Endothelial cell of umbilical vein (primary cell): ENCODE measurements around the gene SLC12A3. TPM values are rescaled to one million over a fixed set of nuclear protein-coding genes. Genes with fewer than 3 reads are reported as not detected.

Experiments used
- BruUV-seq: library from RNA; stranded (reverse); fragments of 400-500 nt; replicated peaks from 2 replicates; lab custom pipeline; 2021; lab: Mats Ljungman, UMichigan
- CTCF ChIA-PET: fragments of 300-600, 350-600 bp; sonication (Branson Sonifier 250); formaldehyde crosslinking; loops from one replicate; lab custom pipeline; 2021; ENCODE audit warnings: antibody characterized with exemption, inconsistent platforms; lab: Charles Lee
- POLR2A ChIA-PET: fragments of 300-600, 350-600 bp; sonication (Branson Sonifier 250); formaldehyde crosslinking; loops from one replicate; lab custom pipeline; 2021; ENCODE audit warnings: antibody characterized with exemption, inconsistent platforms; lab: Charles Lee
- DNase-seq: peaks from one replicate; pipeline ENCODE4 v3.0.0-alpha.2; 2011; ENCODE audit warnings: low read depth, low spot score
- FAIRE-seq: peaks from 2 replicates; lab custom pipeline; 2011; peaks lifted over from hg19 to GRCh38; lab: Jason Lieb, UNC
- H2AFZ ChIP-seq: 2 replicates; pipeline ENCODE4 v1.6.0; 2012; ENCODE audit warnings: low read depth, low read length, control low read depth, inconsistent platforms
- H3K27ac ChIP-seq: 2 replicates; pipeline ENCODE4 v1.5.1; 2011; ENCODE audit warnings: low read depth, mild to moderate bottlenecking, control low read depth, low read length, moderate library complexity; ENCODE audit not compliant: insufficient read depth
- H3K27me3 ChIP-seq, 2 experiments: 2 replicates each; pipeline versions ENCODE4 v1.6.0 to v1.6.1; 2011; ENCODE audit warnings: low read length in 2 of 2, mixed read lengths in 1 of 2; ENCODE audit not compliant: control insufficient read depth in 2 of 2, insufficient read depth in 2 of 2
- H3K36me3 ChIP-seq, 2 experiments: 2 replicates in 1 of 2; 3 replicates in 1 of 2; pipeline ENCODE4 v1.5.1; 2011; ENCODE audit warnings: low read length in 2 of 2, mild to moderate bottlenecking in 1 of 2, moderate library complexity in 1 of 2; ENCODE audit not compliant: control insufficient read depth in 2 of 2, insufficient read depth in 2 of 2; ENCODE audit errors: extremely low read depth in 1 of 2
- H3K4me1 ChIP-seq: 3 replicates; pipeline ENCODE4 v1.5.1; 2011; ENCODE audit warnings: mild to moderate bottlenecking, low read length; ENCODE audit not compliant: control insufficient read depth, insufficient read depth; ENCODE audit errors: extremely low read depth
- H3K4me2 ChIP-seq: 2 replicates; pipeline ENCODE4 v1.6.1; 2011; ENCODE audit warnings: low read length, control low read depth, mixed read lengths; ENCODE audit not compliant: insufficient read depth
- H3K4me3 ChIP-seq, 3 experiments: fragments of 200-600 bp in 1 of 3; sonication (generic), shearing (Covaris generic) in 1 of 3; replicated peaks in 1 of 3; 2 replicates each; pipeline ENCODE4 v1.5.1; 2011 to 2016; ENCODE audit warnings: control low read depth in 3 of 3, low read length in 3 of 3, mild to moderate bottlenecking in 2 of 3, inconsistent platforms in 1 of 3, low read depth in 1 of 3, moderate library complexity in 1 of 3; ENCODE audit not compliant: insufficient read depth in 1 of 3
- H3K79me2 ChIP-seq: 2 replicates; pipeline ENCODE4 v1.6.0; 2012; ENCODE audit warnings: low read length, inconsistent platforms; ENCODE audit not compliant: control insufficient read depth, insufficient read depth
- H3K9ac ChIP-seq: replicated peaks from 2 replicates; pipeline ENCODE3; 2011; ENCODE audit warnings: low read length, control low read depth; ENCODE audit not compliant: insufficient read depth; ENCODE audit errors: extremely low read depth
- H3K9me1 ChIP-seq: replicated peaks from 3 replicates; pipeline ENCODE4 v1.6.0; 2011; ENCODE audit warnings: mild to moderate bottlenecking, low read length; ENCODE audit not compliant: control insufficient read depth, insufficient read depth; ENCODE audit errors: extremely low read depth
- H3K9me3 ChIP-seq: replicated peaks from 2 replicates; pipeline ENCODE4 v1.5.1; 2012; ENCODE audit warnings: low read length, inconsistent platforms; ENCODE audit not compliant: control insufficient read depth, insufficient read depth
- H4K20me1 ChIP-seq: replicated peaks from 2 replicates; pipeline ENCODE3; 2011; ENCODE audit warnings: mild to moderate bottlenecking, low read length; ENCODE audit not compliant: control insufficient read depth, insufficient read depth; ENCODE audit errors: extremely low read depth
- CTCF ChIP-seq, 2 donors: IDR thresholded peaks; 1 replicate in 1 of 2; 2 replicates in 1 of 2; pipeline ENCODE4 v1.5.1; 2011; ENCODE audit warnings: low read length in 2 of 2, mild to moderate bottlenecking in 2 of 2, moderate library complexity in 2 of 2, control low read depth in 1 of 2, inconsistent platforms in 1 of 2, low read depth in 1 of 2; ENCODE audit not compliant: insufficient read depth in 1 of 2; ENCODE audit errors: extremely low read depth in 1 of 2
- EZH2 ChIP-seq: IDR thresholded peaks from 2 replicates; pipeline ENCODE4 v1.6.1; 2012; ENCODE audit warnings: borderline replicate concordance, low read depth, mild to moderate bottlenecking, moderate library complexity, low read length, inconsistent platforms; ENCODE audit not compliant: severe bottlenecking
- FOS ChIP-seq: IDR thresholded peaks from 2 replicates; pipeline ENCODE4 v1.6.1; 2011; ENCODE audit warnings: mild to moderate bottlenecking, low read length, moderate library complexity, borderline replicate concordance; ENCODE audit not compliant: insufficient read depth
- GATA2 ChIP-seq: IDR thresholded peaks from 2 replicates; pipeline ENCODE4 v1.7.0; 2011; ENCODE audit warnings: low read depth, mild to moderate bottlenecking, moderate library complexity, mixed read lengths, low read length; ENCODE audit not compliant: insufficient read length, insufficient read depth
- JUN ChIP-seq: IDR thresholded peaks from 2 replicates; pipeline ENCODE4 v1.6.1; 2011; ENCODE audit warnings: borderline replicate concordance, low read depth; ENCODE audit not compliant: insufficient read length, insufficient read depth
- MAX ChIP-seq: IDR thresholded peaks from 2 replicates; pipeline ENCODE4 v1.6.1; 2011; ENCODE audit not compliant: insufficient read depth, insufficient read length
- MYC ChIP-seq: IDR thresholded peaks from one replicate; pipeline ENCODE4 v1.6.1; 2011; ENCODE audit warnings: mild to moderate bottlenecking, low read depth, low read length
- POLR2A ChIP-seq: IDR thresholded peaks from 2 replicates; pipeline ENCODE4 v1.6.1; 2012; ENCODE audit warnings: low read depth, mild to moderate bottlenecking, control low read depth, low read length
- POLR2AphosphoS5 ChIP-seq: IDR thresholded peaks from 2 replicates; pipeline ENCODE4 v1.6.1; 2012; ENCODE audit warnings: low read depth, mild to moderate bottlenecking, control low read depth, low read length, moderate library complexity; ENCODE audit not compliant: insufficient read depth
- dilution Hi-C: fragments of 300-500 bp; cut with MboI; formaldehyde crosslinking; loops from one replicate; pipeline ENCODE4 v1.15.0; 2019; ENCODE audit warnings: low sequenced_read_pairs; ENCODE audit not compliant: extremely low pct_ligation_motif_present
- intact Hi-C: fragments of 100-400 bp; cut with micrococcal nuclease; formaldehyde crosslinking; loops from one replicate; pipeline ENCODE4 v1.10.0; 2022
- polyA plus RNA-seq, 4 experiments: library from polyadenylated mRNA; depleted of rRNA in 3 of 4; stranded (reverse) in 3 of 4; unstranded in 1 of 4; fragments of >200 nt; gene quantifications; 2 replicates each; pipeline versions ENCODE4 v1.2.1 to v1.2.3, GENCODE V29; 2011 to 2012; ENCODE audit warnings: missing spikeins in 1 of 4
- total RNA-seq: library from RNA; stranded (reverse); gene quantifications from 2 replicates; pipeline ENCODE4 v1.2.3, GENCODE V29; 2021

SLC12A3 gene
- total and polyA plus RNA-seq, 2 donors (not counting 3 experiments of a cell fraction or from before 2014, with no cell fraction given): not detected

DNA sequence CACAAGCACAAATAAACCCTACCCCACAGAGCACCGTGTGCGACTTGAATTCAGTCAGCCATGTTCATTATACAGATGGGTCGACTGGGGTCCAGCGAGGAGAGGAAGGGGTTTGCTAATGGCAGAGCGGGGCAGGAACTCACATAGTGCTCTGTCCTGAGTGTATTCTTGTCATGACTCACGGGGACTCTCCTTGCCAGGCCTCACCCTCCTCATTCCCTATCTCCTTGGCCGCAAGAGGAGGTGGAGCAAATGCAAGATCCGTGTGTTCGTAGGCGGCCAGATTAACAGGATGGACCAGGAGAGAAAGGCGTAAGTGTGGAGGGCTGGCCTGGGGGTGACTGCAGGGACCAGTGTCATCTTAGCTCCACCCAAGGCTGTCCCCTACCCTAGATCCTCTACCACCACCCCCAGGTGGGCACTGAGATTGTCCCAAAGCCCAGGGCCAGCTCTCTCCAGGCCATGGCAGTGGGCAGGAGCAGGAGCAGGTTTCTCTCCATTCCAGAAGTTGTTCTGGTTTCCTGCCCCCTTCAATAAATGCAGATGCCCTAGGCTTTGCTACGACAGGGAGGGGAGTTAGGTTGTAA lies 29.4 kb downstream of the SLC12A3 start:
- H3K4me3 ChIP-seq: no peak overlapping the region
- TF ChIP-seq CTCF (IDR thresholded peaks at IDR 0.05; ENCODE audit: extremely low read depth in 1 of 2, insufficient read depth in 1 of 2, low read depth in 1 of 2, low read length in 2 of 2) (no peak), MAX (no peak), FOS (no peak), JUN (no peak), GATA2 (no peak), MYC (no peak), EZH2 (no peak), POLR2AphosphoS5 (no peak), POLR2A (no peak)
- intact Hi-C loops (no loop called here), dilution Hi-C loops (no loop called here)
- H3K9me1 ChIP-seq: no peaks in the 10 kb centered on the region
- H3K9me3 ChIP-seq: no peaks in the 10 kb centered on the region
- no peak for DNase-seq
- H3K9ac ChIP-seq: no peak overlapping the region
- H3K27ac ChIP-seq: no peak overlapping the region
- BruUV-seq: no TSS peak
- no peaks in the 10 kb centered on the region for H3K4me1 ChIP-seq
- FAIRE-seq: no peak
- H2AFZ ChIP-seq: no peak overlapping the region
- no peak overlapping the region for H3K4me2 ChIP-seq
- H3K27me3 ChIP-seq: no peaks in the 10 kb centered on the region
- ChIA-PET POLR2A (no interaction called here), CTCF (no interaction called here)
- H3K79me2 ChIP-seq: no peaks in the 10 kb centered on the region
- no peaks in the 10 kb centered on the region for H3K36me3 ChIP-seq
- H4K20me1 ChIP-seq: no peaks in the 10 kb centered on the region
